HG03469 (cell line): ENCODE measurements around the gene OSGIN1.

ENCODE experiments used
- ATAC-seq: cut with Tn5 transposase; IDR thresholded peaks from one replicate; pipeline ENCODE4 v1.9.1; 2021; ENCODE audit warnings: mild to moderate bottlenecking, moderate library complexity, moderate number of reproducible peaks; ENCODE audit not compliant: unreplicated experiment

The OSGIN1 gene

GRCh38 chr16:83995754-83996153 lies 42.7 kb downstream of the OSGIN1 start:
- no peak for ATAC-seq

DNA sequence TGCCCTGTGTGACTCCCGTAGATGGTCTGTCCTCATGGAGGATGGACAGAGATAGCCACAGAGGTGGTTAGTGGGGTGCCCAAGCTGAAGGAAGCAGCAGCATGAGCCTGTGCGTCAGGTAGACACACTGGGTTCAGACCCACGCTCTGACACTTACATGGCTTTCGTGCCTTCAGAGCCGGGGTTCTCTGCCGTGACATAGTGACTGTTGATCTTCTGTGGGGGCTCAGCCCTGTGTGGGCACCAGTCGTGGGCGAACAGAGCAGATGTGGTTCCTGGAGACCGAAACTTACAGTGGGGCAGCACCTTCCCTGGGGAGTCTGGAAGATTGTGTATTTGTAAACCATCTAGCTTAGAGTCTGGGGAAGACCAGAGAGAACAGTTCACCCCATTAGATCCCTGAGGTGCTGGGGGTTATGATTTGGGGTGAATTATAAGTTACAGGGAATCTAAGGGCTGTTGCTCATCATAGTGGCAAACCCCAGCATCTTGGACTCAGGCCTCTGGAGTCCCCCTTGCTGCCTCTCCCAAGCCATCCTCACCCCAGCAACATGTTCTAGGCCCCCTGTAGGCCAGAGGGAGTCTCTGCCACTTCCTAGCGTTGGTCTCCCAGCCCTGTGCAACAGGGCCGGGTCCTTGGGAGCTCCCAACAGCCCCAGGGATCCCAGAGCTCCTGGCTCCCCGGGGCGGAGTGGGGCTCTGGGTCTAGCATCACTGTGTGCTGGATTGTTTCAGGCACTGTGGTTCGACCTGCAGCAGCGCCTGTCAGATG lies 43.6 kb downstream of the OSGIN1 start:
- no peak for ATAC-seq

DNA sequence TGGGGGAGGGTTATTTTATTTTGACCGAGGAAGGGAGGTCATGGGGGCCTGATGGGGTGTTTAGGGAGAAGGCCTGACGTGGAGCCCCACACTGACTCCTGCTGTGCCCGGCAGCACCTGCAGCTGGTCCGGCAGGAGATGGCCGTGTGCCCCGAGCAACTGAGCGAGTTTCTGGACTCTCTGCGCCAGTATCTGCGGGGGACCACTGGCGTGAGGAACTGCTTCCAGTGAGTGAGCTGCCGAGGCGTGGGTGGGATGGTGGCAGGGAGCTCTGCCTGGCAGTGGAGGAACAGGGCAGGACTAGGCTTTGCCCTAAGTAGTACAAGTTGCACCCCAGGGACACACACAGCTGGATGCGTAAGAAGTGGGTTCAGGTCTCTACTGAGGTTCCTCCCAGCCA lies 45.1 kb downstream of the OSGIN1 start:
- no peak for ATAC-seq

GRCh38 chr16:84000989-84001642 lies 48.1 kb downstream of the OSGIN1 start:
- no peak for ATAC-seq

- no peak for ATAC-seq
These were observed 48.7 kb downstream of the OSGIN1 start for GRCh38 chr16:84001726-84002125.

- ATAC-seq = no peak
These were observed 50.0 kb downstream of the OSGIN1 start for GRCh38 chr16:84003038-84003437.

DNA sequence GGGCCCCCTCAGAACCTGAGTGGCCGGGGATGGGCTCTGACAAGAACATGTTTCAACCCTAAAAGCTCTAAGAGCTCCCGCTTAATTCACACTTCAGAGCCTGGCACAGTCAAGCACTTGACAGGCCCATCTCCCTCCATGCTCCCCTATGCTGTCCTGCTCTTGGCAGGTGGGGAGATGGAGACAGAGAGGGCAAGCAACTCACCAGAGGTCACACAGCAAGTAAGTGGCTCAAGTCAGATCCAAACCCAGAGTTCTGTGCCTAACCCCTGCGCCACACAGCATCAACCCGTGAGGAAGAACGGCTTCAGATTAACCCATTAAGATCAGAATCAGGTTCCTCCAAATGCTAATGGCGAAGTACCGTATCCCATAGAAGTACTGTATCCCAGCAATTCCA lies 51.4 kb downstream of the OSGIN1 start:
- no peak for ATAC-seq

DNA sequence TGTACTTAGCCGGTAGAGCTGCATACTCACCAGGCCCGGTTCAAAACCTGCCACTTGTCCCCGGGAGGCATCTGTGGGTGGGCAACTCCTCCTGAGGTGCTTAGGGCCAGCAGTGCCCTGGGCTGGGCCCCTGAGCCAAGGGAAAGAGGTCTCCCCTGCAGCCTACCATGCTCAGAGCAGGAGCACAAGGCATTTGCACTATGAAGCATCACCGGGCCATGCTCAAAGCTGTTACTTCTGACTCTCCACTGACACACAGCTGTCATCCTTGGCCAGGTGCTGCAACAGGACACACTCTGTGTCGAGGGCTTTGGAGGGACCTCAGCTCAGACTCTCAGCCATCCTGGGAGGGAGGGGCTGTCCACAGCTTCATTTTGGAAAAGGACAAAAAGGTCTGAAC lies 52.4 kb downstream of the OSGIN1 start:
- ATAC-seq = no peak

GRCh38 chr16:84007520-84007919 lies 54.5 kb downstream of the OSGIN1 start:
- ATAC-seq = no peak

- ATAC-seq = no peak
These were observed 54.9 kb downstream of the OSGIN1 start for GRCh38 chr16:84007965-84008364.

DNA sequence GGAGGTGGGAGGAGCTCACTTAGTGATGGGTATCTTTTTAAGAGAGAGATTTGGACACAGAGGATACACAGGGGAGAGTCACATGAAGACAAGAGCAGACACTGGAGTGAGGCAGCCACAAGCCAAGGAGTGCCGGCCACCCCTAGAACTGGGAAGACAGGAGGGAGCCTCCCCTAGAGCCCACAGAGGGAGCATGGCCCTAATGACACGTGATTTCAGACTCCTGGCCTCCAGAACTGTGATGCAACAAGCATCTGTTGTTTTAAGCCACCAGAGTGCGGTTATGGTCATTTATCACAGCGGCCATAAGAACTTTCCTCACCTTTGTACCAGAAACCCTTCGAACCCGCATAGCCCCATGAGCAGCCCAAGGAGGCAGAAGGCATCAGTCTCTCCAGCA lies 56.2 kb downstream of the OSGIN1 start:
- no peak for ATAC-seq

- ATAC-seq = peak; percentile 74
These were observed 60.9 kb downstream of the OSGIN1 start for GRCh38 chr16:84013787-84014569.

GRCh38 chr16:84014570-84015327 lies 61.7 kb downstream of the OSGIN1 start:
- ATAC-seq = no peak

GRCh38 chr16:84015399-84015798 lies 62.4 kb downstream of the OSGIN1 start:
- ATAC-seq = no peak
